ENCODE results near the gene SPATA6.
"Not testable (repeated sequence)": the region's sequence is repeated elsewhere in the genome, so short reads cannot be mapped to it uniquely, and the experiment has no call there.

The SPATA6 gene

GRCh38 chr1:48450505-48450904, 21.5 kb downstream of the SPATA6 start:
- H3K4me3 ChIP-seq (ENCODE audit: low read length), result no peak overlapping the region
- DNase-seq (ENCODE audit: low read depth), result no peak
- TF ChIP-seq, protein P1, sequence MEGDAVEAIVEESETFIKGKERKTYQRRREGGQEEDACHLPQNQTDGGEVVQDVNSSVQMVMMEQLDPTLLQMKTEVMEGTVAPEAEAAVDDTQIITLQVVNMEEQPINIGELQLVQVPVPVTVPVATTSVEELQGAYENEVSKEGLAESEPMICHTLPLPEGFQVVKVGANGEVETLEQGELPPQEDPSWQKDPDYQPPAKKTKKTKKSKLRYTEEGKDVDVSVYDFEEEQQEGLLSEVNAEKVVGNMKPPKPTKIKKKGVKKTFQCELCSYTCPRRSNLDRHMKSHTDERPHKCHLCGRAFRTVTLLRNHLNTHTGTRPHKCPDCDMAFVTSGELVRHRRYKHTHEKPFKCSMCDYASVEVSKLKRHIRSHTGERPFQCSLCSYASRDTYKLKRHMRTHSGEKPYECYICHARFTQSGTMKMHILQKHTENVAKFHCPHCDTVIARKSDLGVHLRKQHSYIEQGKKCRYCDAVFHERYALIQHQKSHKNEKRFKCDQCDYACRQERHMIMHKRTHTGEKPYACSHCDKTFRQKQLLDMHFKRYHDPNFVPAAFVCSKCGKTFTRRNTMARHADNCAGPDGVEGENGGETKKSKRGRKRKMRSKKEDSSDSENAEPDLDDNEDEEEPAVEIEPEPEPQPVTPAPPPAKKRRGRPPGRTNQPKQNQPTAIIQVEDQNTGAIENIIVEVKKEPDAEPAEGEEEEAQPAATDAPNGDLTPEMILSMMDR (conservative IDR thresholded peaks at IDR 0.05; ENCODE audit: low read depth, low read length), result peak; percentile 46

GRCh38 chr1:48448932-48449331, 23.1 kb downstream of the SPATA6 start:
- DNase-seq (ENCODE audit: low read depth), result no peak
- H3K4me3 ChIP-seq (ENCODE audit: low read length), result no peak overlapping the region
- TF ChIP-seq, protein P1 (conservative IDR thresholded peaks at IDR 0.05; ENCODE audit: low read depth, low read length), result no peak

- not testable (repeated sequence) for H3K4me3 ChIP-seq (ENCODE audit: low read length); DNase-seq (ENCODE audit: low read depth)
These were observed 27.8 kb downstream of the SPATA6 start for GRCh38 chr1:48444186-48444585.

DNA sequence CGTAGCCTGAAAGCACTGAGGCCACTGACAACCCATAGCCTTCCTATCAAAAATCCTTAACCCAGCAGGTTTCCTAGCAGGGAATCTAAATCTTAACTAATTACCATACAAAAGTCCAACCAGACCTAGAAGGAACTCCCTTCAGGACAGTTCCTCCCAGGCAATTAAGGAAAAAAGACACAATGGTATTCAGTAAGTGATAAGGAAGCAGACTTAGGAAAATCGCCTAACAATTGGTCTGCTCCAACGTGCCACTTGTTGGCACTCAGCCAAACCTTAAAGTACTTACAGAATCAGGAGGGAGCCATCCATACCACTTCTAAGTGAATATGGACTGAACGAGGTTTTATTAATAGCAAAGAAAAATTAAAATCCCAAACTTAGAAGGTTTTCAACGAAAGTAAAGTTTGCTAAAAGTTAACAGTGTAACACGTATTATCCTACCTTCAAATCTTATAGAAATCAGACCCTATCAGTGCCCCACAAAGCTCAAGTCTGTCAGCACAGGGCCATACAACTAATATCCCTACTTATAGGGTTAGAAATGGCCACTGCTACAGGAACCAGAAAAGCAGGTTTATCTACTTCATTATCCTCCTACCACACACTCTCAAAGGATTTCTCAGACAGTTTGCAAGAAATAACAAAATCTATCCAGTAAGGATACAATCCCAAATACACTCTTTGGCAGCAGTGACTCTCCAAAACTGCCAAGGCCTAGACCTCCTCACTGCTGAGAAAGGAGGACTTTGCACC, 29.0 kb downstream of the SPATA6 start:
- TF ChIP-seq, protein P1 (conservative IDR thresholded peaks at IDR 0.05; ENCODE audit: low read depth, low read length), result no peak
- no peak for DNase-seq (ENCODE audit: low read depth)
- H3K4me3 ChIP-seq (ENCODE audit: low read length), result no peak overlapping the region

GRCh38 chr1:48440786-48441185, 31.2 kb downstream of the SPATA6 start:
- DNase-seq (ENCODE audit: low read depth); H3K4me3 ChIP-seq (ENCODE audit: low read length): not testable (repeated sequence)

DNA sequence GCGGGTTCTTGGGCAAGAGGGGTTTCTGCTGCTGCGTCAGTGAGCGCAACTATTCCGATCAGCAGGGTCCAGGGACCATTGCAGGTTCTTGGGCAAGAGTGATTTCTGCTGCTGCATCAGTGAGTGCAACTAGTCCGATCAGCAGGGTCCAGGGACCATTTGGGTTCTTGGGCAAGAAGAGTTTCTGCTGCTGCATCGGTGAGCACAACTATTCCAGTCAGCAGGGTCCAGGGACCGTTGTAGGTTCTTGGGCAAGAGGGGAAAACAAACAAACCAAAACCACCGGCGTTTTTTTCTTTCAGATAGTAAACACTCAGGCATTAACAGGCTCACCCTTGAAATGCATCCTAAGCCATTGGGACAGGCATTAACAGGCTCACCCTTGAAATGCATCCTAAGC, 32.6 kb downstream of the SPATA6 start:
- TF ChIP-seq, protein P1 (conservative IDR thresholded peaks at IDR 0.05; ENCODE audit: low read depth, low read length), result no peak
- no peak overlapping the region for H3K4me3 ChIP-seq (ENCODE audit: low read length)
- no peak for DNase-seq (ENCODE audit: low read depth)

DNA sequence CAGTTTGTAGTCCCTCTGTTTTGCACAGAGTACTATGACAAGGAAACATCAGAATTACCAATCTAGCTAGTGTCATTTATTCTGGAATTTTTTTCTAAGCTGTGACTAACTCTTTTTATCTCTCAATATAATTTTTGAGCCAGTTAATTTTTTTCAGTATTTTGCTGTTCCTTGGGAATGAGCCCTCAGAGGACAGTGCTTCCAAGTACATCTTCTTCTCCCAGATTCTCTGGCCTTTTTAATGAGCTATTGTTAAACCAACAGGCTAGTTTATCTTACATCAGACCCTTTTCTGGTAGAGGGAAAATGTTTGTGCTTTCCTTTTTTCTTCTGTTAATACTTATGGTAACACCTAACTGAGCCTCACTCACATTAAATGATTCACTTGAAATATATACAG, 34.6 kb downstream of the SPATA6 start:
- not testable (repeated sequence) for H3K4me3 ChIP-seq (ENCODE audit: low read length); DNase-seq (ENCODE audit: low read depth)

GRCh38 chr1:48435312-48436002, 36.5 kb downstream of the SPATA6 start:
- not testable (repeated sequence) for DNase-seq (ENCODE audit: low read depth); H3K4me3 ChIP-seq (ENCODE audit: low read length)

- no peak for DNase-seq (ENCODE audit: low read depth)
- H3K4me3 ChIP-seq (ENCODE audit: low read length), result no peak overlapping the region
- TF ChIP-seq, protein P1 (conservative IDR thresholded peaks at IDR 0.05; ENCODE audit: low read depth, low read length), result no peak
These were observed 41.2 kb downstream of the SPATA6 start for GRCh38 chr1:48430832-48431231.
